Activated T-cell treated with anti-CD3 and anti-CD28 coated beads, Interleukin-2, amount 50 U/mL, for 48 hours (primary cell): ENCODE data around the gene GARIN5B.
"Not testable (repeated sequence)": the region's sequence is repeated elsewhere in the genome, so short reads cannot be mapped to it uniquely, and the experiment has no call there.

Experiments
- DNase-seq, 2 experiments: peaks; one replicate each; pipeline ENCODE4 v3.0.0-alpha.2; 2020

GARIN5B gene

GRCh38 chr19:55347442-55348009, 15.5 kb downstream of the GARIN5B start:
- DNase-seq: no peak

GRCh38 chr19:55346725-55347441, 16.2 kb downstream of the GARIN5B start:
- no peak for DNase-seq

GRCh38 chr19:55345818-55346724, 17.0 kb downstream of the GARIN5B start:
- no peak for DNase-seq

GRCh38 chr19:55345101-55345817, 17.8 kb downstream of the GARIN5B start:
- no peak for DNase-seq

GRCh38 chr19:55344444-55344843, 18.6 kb downstream of the GARIN5B start:
- DNase-seq: no peak

DNA sequence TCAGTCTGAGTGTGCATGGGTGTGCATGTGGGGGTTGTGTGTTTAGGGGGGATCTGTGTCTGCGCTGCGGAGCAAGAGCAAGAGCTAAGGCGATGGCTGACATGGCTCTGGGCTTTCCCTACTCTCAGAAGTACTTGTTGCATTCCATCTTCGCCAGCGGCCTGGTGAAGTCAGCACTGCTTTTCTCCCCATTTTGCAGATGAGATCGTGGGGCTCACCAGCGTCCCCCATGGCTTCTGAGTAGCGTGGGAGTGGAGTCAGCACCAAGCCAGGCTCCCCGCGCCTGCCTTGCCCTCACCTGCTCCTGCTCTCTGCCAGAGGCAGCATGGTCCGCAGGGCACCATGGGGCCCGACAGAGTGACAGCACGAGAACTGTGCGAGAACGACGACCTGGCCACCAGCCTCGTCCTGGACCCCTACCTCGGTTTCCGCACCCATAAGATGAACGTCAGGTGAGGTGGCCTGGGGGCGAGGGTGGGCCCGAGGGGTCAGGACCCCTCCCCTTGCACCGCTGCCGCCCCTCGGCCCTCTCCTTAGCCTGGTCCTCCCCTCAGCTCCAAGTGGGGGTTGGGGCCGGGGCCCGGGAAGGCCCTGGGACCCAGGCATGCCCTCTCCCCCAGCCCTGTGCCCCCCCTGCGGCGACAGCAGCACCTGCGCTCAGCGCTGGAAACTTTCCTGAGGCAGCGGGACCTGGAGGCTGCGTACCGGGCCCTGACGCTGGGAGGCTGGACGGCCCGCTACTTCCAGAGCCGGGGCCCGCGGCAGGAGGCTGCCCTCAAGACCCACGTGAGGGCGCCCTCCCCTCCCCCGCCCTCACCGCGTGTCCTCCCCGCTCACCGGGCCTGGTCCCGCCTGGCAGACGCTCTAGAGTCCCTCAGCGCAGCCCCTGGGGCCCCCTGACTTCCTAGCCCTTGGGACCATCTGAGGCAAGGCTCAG, 21.2 kb downstream of the GARIN5B start:
- no peak for DNase-seq

DNA sequence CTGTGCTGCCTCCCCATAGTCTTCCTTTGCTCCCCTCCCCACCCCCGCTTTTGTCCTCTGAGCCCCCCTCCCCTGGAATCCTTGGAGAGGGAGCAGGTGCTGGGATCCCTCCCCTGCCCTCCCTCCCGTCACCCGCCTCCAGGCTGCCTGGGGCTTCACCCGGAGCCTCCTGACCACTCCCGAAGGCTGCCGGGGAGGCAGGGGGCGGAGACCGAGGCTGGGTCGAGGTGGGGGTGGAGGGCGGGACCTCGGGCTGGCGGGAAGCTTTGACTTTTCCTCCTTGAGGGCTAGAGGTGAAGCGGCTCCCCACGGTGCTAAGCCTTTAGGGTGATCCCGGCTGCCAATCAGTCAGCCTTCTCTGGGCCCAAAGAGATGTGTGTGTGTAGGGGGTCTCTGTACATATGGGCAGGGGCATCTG, 21.9 kb downstream of the GARIN5B start:
- peak; percentile 82 to 85 for DNase-seq

- peak; percentile 45 to 54 for DNase-seq
Measured at GRCh38 chr19:55340784-55341147, 22.3 kb downstream of the GARIN5B start.

GRCh38 chr19:55339889-55340783, 22.9 kb downstream of the GARIN5B start:
- DNase-seq: no peak

DNA sequence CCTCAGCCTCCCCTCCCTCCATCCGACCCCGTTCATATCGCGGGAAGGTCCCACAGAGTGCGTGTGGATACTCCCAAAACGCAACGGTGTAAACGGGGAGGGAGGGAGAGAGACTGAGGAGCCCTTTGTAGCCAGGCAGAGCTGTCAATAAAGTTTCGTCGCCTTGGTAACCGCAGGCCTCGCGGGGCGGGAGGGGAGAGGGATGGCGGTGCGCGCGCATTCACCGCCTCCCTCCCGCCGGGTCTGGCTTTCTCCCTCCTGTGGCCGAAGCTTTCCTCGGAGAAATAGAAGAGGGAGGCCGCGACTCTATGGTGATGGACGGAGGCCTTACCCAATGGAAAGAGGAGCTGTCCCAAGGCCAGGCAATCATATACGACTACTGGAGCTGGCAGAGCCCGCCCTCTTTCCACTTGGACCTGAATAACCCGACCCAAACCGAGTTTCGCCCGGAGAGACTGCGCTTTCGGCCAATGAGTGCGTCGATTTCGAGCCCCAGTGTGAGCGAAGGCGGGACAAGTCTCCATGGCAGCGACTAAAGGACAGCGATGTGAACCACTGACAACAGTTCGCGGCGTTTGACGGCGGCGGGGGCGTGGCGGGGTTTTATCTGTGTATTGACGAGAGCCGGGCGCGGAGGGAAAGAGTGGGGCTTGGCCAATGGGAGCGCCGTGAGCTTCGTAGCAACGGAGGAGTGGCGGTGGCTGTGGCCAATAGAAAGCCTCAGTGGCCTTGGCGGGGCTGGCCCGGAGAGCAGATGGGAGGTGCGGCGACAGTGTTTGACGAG, 23.8 kb downstream of the GARIN5B start, which contains the start of gene KMT5C:
Gene KMT5C, plus strand, starts transcription at position 772 of the 784 bp plus-strand sequence. CDS start 2,061 bp downstream, outside the sequence.
- DNase-seq: peak; percentile 100

GRCh38 chr19:55336101-55336500, 27.0 kb downstream of the GARIN5B start:
- DNase-seq: no peak

- DNase-seq: no peak
Measured at GRCh38 chr19:55333870-55334269, 29.2 kb downstream of the GARIN5B start.

DNA sequence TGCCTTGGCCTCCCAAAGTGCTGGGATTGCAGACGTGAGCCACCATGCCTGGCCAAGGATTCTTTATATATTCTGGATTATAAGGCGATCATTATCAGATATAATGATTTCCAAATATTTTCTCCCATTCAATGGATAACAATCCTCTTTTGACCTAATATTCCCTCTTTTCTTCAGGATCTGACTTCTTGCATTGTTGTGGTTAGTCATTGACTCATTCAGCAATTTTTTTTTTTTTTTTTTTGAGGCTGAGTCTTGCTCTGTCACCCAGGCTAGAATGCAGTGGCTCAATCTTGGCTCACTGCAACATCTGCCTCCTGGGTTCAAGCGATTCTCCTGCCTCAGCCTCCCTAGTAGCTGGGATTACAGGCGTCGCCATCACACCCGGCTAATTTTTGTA, 33.3 kb downstream of the GARIN5B start:
- not testable (repeated sequence) for DNase-seq

- not testable (repeated sequence) for DNase-seq
Measured at GRCh38 chr19:55328774-55329318, 34.2 kb downstream of the GARIN5B start.

DNA sequence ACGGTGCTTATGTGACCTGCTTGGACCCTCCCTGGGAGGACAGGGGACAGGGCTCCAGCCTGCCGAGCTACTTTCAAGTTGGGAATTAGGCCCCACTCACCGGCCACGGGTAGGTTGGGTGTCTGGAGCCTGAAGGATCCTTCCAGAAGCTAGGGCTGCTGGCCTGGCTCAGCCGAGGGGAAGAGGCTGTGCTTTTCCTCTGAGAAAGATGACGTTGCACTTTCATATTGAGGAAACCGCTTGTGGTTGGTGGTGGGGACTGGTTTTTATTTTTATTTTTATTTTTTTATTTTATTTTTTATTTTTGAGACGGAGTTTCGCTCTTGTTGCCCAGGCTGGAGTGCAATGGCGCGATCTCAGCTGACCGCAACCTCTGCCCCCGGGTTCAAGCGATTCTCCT, 37.9 kb downstream of the GARIN5B start, which contains the start of gene TMEM150B:
Gene TMEM150B, minus strand, starts transcription at position 170 of the 400 bp plus-strand sequence. CDS start 4,305 bp downstream, outside the sequence.
- DNase-seq: no peak

DNA sequence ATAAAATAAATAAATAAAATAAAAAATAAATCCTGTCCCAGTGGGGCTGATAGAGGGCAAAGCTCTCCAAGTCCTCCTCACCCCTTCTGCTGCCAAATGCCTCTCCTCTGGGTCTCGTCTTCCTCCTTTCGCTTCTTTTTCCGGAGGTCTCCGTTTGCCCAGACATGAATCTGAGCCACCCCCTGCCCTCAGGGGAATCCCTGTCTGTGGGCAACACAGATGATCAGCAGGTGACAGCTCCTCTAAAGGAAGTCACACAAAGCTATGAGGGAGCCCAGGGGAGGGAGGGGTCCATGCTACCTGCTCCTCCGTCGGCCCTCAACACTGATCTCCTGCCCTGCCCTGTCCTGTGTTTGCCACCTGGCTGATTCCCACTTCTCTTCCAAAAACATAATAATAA, 38.4 kb downstream of the GARIN5B start:
- no peak for DNase-seq

DNA sequence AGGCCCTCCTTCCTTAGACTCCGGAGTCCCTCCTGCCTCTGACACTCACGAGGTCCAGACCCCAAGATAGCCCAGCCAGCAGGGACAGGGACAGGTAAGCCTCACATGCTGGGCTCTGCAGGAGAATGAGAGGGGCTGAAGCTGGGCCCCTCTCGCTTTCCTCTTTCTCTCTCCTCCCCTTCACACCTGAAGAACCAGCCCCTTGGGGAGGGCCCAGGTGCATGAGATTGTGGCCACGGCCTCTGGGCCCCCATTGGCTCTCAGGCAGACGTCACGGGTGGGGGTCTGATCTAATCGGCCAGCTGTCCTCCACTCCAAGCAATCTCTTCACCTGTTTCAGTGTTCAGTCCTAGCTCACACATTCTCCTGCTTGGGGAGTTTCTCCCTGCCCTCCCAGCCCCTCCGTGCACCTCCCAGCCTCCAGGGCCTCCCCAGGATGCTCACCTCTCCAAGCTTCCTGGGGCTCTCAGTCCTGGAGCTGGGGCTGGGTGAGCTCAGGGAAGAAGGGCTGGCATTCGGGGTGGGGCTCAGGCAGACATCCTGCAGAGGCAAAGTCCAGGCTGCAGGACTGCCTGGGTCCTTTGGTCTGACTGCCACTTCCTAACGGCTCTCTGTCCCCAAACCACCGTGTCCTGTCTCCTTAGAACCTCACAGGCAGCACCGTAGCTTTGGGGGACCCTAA, 40.7 kb downstream of the GARIN5B start:
- no peak for DNase-seq

DNA sequence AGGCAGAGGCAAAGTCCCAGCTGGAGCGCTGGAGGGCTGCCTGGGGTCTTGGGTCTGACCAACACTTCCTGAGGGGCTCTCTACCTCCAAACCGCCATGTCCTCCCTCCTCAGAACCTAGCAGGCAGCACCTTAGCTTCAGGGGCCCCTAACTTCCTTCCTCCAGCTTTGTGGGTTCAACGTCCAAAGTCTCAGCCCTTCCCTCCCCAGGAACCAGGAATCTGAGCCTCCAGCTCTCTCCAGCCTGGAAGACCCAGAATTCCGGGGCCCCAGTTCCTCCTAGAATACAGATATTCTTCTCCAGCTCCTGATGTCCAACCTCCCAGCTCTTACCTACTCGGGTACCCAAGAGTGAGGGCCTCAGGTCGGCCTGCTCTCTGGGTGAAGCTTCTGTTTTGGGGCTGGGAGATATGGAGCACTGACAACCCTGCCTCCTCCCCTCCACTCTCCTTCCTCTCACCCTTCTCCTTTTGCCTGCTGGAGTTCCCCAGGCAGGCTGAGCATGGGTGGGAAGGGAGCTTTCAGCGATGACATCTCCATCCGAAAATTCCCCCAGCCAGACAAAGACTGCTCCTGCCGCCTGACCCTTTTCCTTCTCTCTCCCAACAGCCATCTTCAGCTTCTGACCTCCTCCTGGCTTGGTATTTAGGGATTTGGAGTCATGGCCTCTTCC, 41.5 kb downstream of the GARIN5B start:
- DNase-seq: no peak
